Testis (tissue), 2 donors: ENCODE measurements around the gene TNFAIP1.
A peak's percentile ranks its signal among the peaks of the same experiment; 100 is the strongest.

Experiments
- POLR2A ChIP-seq: fragments of 450-650 bp; IDR thresholded peaks from one replicate; pipeline ENCODE4 v1.6.1; 2017; ENCODE audit warnings: antibody characterized with exemption, mild to moderate bottlenecking, moderate library complexity
- TF ChIP-seq, protein P1 (sequence below), 3 experiments: fragments of 450-650 bp in 2 of 3; fragments of 200-600 bp in 1 of 3; sonication (generic) in 1 of 3; IDR thresholded peaks; one replicate each; pipeline ENCODE4 v1.5.1; 2016 to 2019; ENCODE audit warnings: antibody characterized with exemption in 3 of 3, mild to moderate bottlenecking in 2 of 3, moderate library complexity in 1 of 3

DNA sequence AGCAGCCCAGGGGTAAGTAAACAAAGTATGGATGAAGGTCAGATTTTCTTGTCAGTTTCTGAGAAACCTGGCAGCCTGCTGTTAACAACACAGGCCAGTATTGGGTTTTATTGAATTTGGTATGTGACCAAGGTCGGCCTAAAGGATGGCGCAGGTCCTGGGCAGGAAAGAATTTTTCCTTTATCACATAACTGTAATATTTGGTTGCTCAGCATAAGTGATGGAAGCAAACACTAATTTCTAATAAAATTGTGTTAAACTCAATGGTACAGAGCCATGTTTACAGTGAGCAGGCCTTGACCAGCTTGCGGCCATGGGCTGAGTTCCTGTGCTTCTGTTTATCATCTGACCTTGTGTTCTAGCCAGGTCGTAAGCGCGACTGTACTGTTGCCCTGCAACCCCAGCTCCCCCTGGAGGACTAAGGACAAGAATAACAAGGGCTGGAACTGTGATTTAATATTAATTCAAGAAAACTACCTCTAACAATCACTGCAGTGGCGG, 11.2 kb downstream of the TNFAIP1 start:
- TF ChIP-seq, protein P1, sequence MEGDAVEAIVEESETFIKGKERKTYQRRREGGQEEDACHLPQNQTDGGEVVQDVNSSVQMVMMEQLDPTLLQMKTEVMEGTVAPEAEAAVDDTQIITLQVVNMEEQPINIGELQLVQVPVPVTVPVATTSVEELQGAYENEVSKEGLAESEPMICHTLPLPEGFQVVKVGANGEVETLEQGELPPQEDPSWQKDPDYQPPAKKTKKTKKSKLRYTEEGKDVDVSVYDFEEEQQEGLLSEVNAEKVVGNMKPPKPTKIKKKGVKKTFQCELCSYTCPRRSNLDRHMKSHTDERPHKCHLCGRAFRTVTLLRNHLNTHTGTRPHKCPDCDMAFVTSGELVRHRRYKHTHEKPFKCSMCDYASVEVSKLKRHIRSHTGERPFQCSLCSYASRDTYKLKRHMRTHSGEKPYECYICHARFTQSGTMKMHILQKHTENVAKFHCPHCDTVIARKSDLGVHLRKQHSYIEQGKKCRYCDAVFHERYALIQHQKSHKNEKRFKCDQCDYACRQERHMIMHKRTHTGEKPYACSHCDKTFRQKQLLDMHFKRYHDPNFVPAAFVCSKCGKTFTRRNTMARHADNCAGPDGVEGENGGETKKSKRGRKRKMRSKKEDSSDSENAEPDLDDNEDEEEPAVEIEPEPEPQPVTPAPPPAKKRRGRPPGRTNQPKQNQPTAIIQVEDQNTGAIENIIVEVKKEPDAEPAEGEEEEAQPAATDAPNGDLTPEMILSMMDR (IDR thresholded peaks at IDR 0.05), result peak; percentile 27 to 54 (median 32)
- TF ChIP-seq POLR2A, result no peak
